ENCODE data around the gene KCNG2.

KCNG2 gene

DNA sequence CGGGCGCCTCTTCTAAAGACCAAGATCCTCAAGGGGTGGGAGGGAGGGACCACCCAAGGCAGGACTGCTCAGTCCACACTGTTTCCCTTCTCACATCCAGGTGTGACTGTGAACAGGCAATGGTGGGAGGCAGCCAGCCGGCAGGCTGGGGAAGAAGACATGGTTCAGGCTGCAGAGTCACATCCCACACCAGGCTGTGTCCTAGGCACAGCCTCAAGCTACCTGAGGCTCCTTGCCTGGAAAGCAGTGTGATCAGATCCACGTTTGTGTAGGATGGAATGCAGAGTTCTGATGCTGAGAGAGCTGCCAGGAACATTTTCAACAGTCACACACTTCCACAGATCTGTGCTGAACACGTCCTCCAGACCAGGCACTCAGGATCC, 137.4 kb downstream of the KCNG2 start:
- intact Hi-C loops (cut with DNase I): no loop called here
- DNase-seq: peak in 29 of 42 donors; percentile 9 to 82 (median 48)

DNA sequence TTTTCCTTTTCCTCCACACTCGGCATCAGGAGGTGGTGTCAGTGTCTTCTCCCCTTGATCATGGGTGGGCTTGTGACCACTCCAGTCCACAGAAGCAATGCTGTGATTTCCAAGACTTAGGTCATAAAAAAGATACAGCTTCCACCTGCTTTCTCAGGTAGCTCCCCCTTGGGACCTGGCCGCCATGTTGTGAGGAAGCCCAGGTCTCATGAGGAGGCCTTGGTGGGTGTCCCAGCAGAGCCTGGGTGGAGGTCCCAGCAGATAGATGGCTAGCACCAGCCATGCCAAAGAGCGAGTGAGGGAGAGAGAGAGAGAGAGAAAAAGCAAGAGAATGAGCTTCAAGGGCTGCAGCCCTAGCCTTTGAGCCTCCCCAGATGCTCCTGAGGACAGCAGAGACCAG, 137.8 kb downstream of the KCNG2 start:
- peak in 7 of 42 donors; percentile 1 to 27 (median 7) for DNase-seq
- intact Hi-C loops (cut with DNase I): no loop called here

DNA sequence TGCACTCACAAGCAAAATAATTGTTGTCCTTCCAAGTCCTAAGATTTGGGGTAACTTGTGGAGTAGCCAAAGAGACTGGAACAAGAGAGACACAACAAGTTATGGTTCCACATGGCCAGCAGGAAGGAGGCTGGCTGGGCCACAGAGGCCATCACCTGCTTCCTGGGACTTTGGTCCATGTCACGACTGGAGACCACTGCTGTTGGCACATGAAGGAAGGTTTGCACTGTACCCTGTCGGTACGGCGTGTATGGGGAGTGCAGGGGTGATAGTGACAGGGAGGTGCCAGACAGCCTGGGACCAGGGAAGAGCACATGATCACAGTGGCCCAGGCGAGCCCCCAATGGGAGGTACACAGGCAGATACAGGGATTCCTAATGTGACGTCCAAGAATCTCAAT, 138.2 kb downstream of the KCNG2 start:
- intact Hi-C loops (cut with DNase I): no loop called here
- peak in 12 of 42 donors; percentile 1 to 28 (median 3) for DNase-seq

DNA sequence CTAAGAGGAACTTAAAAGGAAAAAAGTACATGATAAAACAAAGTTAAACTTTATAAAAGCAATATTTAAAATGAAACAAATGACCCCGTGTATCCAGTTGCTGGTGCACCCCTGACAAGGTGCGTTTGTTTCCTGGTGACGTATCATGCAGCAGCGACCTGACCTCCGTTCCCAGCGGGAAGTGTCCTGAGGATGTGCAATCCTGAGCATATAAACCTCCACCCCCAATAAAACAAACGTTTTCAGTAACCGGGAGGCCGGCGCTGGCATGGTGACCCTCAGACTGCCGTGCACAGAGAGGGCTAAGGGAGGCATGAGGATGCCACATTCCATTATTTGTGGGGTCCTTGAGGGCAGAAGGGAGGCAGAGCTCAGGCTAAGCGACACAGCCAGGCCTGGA, 138.9 kb downstream of the KCNG2 start:
- peak in 12 of 42 donors; percentile 0 to 24 (median 6) for DNase-seq
- intact Hi-C loops (cut with DNase I): no loop called here

DNA sequence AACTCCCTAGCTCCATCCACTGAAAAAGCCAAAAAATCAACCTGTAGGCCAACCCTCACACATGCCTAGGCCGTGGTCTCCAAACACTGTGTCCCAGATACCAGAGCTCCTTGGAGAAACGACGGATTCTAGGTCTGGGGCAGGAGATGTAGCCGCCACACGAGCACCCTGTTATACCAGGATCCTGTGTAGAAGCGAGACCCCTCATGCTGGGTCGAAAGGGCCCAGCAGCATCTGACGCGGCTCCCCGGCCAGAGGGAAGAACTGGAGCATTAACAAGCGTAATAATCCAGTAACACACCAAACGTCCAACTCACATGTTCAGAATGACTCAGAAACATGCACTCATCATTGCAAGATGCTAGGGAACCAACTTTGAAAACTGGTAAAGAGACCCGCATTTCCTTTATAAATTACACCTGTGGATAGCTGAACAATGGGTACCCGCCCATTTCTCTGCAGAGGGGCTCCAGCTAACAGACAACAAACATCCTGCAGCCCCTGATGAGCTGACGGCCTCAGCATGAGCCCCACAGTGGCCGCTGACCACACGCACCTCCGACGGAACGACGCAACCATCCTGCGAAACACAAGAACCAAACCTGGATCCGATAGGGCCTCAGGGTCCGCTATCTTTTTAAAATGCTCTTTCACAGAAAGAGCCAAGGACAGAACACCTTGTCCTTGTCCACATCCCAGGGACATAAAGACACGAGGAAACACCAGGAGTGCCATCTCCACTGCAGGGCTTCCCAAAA, 139.5 kb downstream of the KCNG2 start:
- intact Hi-C loops (cut with DNase I): no loop called here
- DNase-seq: peak in 11 of 42 donors; percentile 3 to 25 (median 9)

DNA sequence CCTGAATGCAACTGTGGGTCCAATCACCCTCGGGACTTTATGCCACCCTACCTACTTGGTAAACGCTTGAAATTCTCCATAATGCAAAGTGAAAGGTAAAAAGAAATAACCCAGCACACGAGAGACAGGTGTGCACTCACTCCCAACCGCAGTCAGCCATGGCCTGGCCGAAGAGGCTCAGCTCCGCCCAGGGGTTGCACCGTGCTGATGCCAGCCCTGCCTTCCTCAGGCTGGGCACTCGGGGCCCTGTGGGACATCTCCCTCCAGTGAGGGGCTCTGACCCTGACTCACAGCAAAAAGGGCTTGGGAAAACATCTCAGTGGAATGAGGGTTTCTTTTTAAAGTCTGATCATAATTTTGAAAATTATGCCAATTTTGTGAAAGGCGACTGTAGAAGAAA, 140.5 kb downstream of the KCNG2 start:
- peak in 6 of 42 donors; percentile 2 to 14 (median 4) for DNase-seq

DNA sequence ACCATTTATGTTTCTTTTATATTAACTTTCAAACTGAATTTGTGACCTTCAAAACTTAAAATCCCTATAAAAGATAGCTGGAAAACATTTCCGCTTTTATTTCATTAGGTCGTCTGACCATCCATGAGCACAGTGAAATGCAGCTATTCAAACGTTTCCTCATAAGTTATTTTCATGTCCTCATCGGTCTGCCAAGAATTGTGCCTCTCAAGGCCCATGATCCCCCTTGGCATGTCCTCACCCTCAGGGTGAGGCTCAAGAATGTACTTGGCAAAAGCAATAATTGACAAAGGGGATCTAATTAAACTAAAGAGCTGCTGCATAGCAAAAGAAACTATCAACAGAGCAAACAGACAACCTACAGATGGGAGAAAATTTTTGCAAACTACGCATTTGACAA, 141.4 kb downstream of the KCNG2 start:
- intact Hi-C loops (cut with DNase I): no loop called here

More for the DNA sequence above, 140.5 kb downstream of the KCNG2 start:
- intact Hi-C loops (cut with DNase I): no loop called here

DNA sequence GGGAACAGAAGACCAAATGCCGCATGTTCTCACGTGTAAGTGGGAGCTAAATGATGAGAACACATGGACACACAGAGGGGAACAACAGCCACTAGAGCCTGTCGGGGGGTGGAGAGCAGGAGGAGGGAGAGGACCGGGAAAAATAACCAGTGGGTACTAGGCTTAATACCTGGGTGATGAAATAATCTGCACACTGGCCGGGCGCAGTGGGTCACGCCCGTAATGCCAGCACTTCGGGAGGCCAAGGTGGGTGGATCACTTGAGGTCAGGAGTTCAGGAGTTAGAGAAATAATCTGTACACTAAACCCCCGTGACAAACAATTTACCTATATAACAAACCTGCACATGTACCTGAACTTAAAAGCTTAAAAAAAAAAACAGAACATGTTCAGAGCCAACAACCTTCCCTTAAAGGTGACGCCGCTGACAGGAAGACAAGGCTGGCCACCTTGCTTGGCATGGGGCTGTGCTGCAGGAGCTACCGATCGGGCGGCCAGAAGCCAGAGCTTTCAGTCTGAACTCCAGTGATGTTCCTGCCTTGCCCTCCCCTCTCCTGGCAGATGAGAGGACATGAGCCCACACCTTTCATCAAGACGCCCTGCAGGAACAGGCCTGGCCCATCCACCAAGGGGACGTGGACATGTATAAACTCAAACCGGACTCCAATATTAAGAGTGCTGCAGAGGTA, 142.5 kb downstream of the KCNG2 start:
- intact Hi-C loops (cut with DNase I): no loop called here

More for the DNA sequence above, 141.4 kb downstream of the KCNG2 start:
- DNase-seq: peak in 4 of 42 donors; percentile 1 to 21 (median 10)

DNA sequence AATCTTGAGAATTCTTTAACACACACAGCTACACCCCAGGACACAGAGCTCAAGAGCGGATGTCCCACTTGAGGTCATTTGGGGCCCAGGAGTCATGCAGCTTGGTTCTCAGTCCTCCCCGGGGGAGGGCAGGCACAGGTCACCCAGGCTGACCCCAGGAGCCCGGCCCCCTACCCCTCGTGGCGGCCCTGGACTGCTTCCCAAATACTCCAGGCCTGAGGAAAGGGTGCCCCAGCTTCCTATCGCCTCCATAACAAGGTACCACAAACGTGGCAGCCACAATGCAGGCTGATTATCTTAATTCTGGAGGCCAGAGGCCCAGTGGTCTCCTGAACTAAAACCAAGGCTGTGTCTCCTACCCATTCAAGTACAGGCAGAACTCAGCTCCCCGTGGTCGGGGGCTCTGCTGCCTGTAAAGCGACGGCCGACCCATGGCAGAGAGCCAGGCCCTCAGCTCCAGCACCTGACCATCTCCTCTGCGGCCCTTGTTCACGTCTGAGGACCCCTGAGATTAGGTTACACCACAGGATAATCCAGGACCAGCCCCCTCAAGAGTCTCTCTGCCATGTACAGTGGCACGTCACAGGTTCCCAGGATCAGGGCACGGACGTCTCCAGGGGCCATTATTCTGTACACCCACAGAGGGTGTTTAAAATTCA, 143.2 kb downstream of the KCNG2 start:
- intact Hi-C loops (cut with DNase I): no loop called here
- peak in 15 of 42 donors; percentile 1 to 39 (median 10) for DNase-seq

More for the DNA sequence above, 142.5 kb downstream of the KCNG2 start:
- DNase-seq: peak in 15 of 42 donors; percentile 0 to 37 (median 4)

DNA sequence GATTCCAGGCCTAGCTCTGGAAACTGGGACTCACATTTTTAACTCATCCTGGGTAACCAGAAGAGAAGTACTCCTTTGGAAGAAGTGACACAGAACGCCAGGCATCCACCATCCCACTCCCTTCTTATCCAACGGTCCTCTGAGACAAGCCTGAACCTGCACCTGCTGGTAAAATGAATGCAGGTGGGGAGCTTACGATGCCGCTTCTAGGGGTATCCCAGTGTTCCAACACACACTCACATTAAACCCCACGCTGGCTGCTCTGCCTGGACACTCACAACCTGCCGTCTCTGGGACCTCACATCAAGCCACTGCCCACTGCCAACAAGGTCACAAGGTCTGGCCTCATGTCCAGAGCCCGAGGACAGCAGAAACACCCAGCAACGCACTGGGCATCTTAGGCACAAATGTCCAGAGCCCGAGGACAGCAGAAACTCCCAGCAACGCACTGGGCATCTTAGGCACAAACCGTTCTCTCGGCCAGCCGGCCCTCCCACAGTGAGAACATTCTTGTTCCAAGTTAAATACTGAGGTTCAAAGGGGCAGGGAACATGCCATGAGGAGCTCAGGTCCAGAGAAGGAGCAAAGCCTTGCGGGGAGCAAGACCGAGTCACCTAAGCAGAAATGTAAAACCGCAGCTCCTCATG, 143.9 kb downstream of the KCNG2 start:
- DNase-seq: peak in 17 of 42 donors; percentile 1 to 52 (median 18)
- intact Hi-C loops (cut with DNase I): no loop called here

DNA sequence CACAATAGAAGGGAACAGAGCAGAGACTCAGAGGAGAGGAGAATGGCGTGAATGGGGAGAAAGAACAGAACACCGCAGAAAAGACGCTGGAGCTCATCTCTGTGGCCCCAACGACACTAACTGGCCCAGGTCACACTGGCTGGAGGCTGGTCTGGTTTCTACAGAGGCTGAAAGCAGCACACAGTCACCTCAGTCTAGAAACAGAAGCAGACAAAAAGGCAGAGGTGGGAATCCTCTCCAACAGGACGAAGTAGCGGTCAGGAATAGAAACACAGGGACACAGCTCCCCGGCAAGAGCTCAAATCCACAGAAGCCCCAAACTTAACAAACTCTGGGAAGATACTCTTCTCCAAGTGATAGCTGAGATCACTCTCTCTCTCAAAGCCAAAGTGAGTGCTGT, 144.5 kb downstream of the KCNG2 start:
- intact Hi-C loops (cut with DNase I): no loop called here
- DNase-seq: peak in 9 of 42 donors; percentile 0 to 33 (median 2)

DNA sequence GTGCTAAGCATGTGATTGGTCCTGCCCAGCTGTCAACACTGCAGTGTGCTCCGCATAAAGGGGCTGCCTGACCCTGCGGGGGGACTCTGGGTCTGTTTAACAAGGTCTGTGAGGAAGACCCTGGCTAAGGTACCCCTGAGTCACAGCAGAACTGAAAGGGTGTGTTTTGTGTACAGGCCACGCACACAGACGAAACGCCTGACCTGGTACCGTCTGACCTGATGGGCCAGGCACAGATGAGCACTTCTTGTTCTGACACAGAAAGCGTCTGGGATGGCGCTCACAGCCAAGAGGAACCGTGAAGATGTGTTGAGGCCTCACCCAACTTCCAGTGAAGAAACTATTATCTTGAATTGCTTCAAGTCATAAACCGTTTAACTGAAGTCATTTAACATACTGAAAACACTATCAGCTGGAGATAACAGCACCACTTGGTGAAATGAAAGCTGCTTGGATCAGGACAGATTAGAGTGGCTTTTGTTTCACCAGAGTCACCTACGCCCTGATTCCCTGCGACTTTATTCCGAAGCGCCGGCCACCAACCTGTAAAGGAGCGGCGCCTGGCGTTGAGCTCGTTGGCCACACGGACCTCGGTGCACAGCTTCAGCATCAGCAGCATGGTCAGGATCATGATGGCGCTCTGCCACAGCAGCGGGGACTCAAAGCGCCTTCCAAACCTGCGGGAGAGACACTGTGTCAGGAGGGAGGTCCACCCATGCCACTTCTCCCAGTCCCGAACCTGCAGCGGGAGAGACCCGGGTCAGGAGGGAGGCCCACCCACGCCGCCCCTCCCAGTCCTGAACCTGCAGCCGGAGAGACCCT, 145.3 kb downstream of the KCNG2 start:
- DNase-seq: peak in 15 of 42 donors; percentile 4 to 44 (median 8)
- intact Hi-C loops (cut with DNase I): no loop called here

DNA sequence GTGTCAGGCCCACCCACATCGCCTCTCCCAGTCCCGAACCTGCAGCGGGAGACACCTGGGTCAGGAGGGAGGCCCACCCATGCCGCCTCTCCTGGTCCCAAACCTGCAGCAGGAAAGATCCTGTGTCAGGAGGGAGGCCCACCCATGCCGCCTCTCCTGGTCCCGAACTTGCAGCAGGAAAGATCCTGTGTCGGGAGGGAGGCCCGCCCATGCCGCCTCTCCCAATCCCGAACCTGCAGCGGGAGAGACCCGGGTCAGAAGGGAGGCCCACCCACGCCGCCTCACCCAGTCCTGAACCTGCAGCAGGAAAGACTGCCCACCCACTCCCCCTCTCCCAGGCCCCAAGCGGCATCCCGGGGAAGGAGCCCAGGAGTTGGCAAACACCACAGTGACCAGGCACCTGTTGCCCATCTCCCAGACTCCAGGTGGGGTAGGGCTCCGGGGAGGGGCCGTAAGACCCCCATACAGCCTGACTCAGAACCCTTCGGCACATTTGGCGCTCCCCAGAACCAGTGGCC, 145.9 kb downstream of the KCNG2 start:
- peak in 16 of 42 donors; percentile 8 to 47 (median 19) for DNase-seq
- intact Hi-C loops (cut with DNase I): no loop called here

DNA sequence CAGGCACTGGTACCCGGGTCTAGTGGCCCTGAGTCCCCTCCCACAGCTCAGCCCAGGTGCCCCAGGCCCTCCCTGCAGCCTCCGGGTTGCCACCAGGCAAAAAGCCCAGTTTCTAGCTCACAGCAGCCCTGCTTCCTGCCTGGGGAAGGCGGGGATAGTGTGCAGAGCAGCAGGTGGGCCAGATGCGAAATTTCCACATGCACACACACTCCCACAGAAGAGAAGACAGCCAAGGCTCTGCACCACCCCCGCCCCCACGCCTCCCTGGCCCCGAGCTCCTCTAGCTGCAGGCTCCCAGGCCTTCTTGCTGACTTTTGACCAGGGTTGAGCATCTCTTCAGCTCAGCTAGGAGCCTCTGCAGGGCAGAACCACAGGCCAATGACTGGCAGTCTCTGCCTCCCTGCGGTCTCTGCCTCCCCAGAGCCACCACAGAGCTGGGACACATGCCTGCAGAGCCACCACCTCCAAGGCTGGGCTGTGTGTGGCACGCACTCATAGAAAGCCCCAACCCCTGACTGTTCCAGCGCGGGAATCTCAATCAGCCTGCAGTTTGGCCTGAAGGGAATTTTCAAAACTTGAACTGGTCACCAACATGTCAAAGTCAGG, 146.5 kb downstream of the KCNG2 start:
- intact Hi-C loops (cut with DNase I): no loop called here
- peak in 24 of 42 donors; percentile 16 to 75 (median 47) for DNase-seq

DNA sequence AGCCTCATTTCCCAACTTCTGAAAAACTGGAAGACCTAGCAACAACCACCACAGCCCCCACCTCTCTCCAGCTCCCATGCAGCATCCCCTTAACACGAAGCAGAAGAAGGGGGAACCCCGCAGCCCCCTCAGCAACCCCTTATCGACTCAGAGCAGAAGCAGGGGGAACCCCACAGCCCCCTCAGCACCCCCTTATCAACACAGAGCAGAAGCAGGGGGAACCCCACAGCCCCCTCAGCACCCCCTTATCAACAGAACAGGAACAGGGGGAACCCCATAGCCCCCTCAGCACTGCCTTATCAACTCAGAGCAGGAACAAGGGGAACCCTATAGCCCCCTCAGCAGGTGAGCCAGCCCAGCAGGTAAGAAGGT, 147.0 kb downstream of the KCNG2 start:
- intact Hi-C loops (cut with DNase I): no loop called here
- peak in 2 of 42 donors; percentile 6 for DNase-seq

DNA sequence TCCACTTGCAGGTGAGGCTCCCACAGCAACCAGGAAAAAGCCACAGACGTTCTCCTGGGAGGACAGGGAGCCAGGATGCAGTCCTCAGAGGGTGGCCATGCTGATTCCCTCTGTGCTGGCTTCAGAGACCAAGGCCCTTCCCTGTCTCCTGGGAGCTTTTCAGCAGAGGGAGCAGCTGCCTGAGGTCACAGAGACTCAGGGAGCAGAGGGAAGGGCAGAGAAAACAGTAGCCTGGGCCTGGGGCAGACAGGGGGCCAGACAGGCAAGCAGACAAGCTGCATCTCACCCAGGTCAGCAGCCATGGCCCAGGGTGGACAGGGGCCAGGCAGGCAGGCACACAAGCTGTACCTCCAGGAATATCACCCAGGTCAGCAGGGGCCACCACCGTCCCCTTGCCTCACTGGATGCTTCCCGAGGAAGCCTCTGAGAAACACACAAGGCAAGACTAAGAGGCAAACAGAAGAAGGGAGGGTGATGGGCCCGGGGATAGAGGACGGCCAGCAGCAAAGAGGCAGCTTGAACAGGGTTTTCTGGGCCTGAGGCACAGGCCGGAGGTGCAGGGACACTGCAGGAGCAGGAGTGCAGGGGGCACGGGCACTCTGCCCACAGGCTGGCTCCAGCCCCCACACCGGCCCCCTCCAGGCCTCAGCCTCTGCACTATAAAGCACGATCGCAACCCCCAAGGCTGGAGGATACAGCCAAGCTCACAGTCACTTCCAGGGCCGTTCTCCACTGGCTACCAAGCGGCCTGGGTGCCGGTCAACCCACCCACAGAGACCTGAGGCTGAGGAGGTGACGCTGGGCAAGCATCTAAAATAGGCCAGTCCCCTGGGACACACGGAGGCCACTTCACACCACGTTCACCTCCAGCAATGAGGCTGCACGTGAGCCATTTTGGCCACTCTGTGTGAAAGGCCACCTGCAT, 147.6 kb downstream of the KCNG2 start:
- intact Hi-C loops (cut with DNase I): no loop called here
- DNase-seq: peak in 16 of 42 donors; percentile 6 to 43 (median 12)

Data from head of caudate nucleus (tissue), 42 donors.